Mesenteric fat pad (tissue), 1 donor: ENCODE results near the gene BSN. TPM values are rescaled to one million over a fixed set of nuclear protein-coding genes. Genes with fewer than 3 reads are reported as not detected.

Source experiments
- DNase-seq: peaks from one replicate; pipeline ENCODE4 v3.0.0-alpha.2; 2020; ENCODE audit warnings: low spot score
- total RNA-seq: library from RNA; stranded (reverse); fragmentation: NEBNext Ultra II Directional; extraction: Animal tissue kit (Norgen Biotek cat#: 25700); gene quantifications from one replicate; pipeline ENCODE4 v1.2.1, GENCODE V29; 2021
- donor health status: DM: yes; HTN: yes; CAD: no.

The BSN gene
- total RNA-seq, 1 donor from 2014 or later, result 0.16 TPM

GRCh38 chr3:49626101-49626581 is 71.9 kb downstream of the BSN start:
- no peak for DNase-seq

DNA sequence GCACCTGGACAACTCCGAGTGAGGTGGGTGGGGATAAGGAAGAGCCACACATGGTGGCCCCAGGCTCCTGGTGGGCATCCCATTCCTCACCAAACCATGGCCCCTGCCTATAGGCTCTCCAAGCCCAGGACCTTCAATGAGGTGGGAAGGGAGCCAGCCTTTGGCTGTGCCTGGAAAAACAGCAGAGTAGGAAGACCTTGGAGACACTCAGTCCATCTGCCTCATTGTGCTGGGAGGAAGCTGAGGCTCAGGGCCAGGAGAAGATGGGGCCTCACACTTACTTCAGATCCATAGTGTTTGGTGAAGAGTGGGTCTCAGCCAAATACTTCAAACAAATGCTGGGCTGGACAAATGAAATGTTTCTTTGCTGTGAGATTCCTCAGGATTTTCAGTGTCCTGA is 72.5 kb downstream of the BSN start:
- DNase-seq, result no peak

GRCh38 chr3:49627634-49628033 is 73.4 kb downstream of the BSN start:
- no peak for DNase-seq

GRCh38 chr3:49628249-49628648 is 74.0 kb downstream of the BSN start:
- no peak for DNase-seq

DNA sequence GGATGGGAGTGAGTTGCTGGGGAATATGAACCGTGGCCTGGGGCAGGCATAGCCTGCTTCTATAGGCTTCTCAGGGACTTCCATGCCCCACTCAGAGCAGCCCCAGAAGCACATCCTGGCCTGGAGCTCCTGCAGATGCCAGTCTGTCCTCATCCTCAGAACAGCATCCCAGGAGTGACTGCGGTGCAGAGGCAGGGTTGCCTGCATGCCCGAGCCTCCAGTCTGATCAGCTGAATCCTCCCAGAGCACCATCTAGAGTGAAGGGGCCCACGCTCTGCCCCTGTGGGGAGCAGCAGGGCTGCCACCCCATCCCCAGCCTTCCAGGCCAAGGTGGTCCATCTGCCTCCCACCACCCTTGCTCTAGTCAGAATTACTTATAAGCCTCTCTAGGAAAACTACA is 75.2 kb downstream of the BSN start:
- no peak for DNase-seq

DNA sequence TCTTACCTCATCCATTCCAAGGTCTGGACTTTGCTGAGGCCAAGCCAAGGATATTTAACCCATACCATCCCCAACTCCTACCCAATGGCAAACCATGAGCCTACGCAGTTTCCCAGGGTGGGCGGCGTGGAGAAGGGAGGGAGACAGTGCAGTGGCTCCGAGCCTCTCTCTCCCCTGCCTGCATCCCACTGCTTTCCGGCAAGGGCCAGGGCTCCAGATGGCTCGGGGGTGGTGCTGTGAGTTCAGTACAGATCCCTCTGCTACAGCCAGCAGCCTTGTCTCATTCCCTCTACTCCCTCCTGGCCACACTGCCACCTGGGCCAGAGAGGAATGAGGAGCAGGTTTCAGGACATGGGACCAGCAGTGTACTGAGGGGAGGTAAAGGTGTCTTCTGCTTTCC is 75.6 kb downstream of the BSN start:
- no peak for DNase-seq

DNA sequence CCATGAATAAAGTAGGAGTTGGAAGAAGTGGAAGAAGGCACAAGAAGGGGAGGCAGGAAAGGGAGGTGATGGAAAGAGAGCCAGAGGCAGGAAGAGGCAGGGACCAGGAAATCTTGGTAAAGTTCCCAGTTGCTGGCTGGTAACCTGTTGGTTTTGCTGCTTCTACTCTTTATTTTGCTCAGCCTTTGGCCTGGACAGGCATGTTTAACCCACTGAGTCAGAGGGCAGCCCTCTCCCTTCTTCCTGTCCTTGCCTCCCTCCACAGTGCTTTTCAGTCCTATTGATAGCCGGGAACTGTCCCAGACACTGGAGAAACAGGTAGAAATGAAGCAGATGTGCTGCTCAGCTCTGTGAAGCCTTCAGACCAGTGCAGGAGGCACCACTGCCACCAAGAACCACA is 76.5 kb downstream of the BSN start:
- DNase-seq, result no peak

DNA sequence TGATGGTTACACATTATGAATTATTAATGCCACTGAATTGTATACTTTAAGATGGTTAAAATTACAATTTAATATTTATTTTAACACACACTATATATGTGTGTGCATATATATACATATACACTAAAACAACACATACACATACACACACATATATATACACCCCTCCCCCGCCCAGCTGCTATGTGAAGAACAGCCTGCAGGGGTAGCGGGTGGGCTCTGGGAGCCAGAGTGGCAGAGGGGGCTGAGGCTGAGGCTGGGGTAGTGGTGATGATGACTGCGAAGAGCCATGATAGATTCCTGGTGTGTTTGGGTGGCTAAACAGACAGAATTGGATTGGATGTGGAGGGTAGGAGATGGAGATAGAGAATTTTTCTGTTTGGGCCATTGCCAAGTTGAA is 80.5 kb downstream of the BSN start:
- no peak for DNase-seq

DNA sequence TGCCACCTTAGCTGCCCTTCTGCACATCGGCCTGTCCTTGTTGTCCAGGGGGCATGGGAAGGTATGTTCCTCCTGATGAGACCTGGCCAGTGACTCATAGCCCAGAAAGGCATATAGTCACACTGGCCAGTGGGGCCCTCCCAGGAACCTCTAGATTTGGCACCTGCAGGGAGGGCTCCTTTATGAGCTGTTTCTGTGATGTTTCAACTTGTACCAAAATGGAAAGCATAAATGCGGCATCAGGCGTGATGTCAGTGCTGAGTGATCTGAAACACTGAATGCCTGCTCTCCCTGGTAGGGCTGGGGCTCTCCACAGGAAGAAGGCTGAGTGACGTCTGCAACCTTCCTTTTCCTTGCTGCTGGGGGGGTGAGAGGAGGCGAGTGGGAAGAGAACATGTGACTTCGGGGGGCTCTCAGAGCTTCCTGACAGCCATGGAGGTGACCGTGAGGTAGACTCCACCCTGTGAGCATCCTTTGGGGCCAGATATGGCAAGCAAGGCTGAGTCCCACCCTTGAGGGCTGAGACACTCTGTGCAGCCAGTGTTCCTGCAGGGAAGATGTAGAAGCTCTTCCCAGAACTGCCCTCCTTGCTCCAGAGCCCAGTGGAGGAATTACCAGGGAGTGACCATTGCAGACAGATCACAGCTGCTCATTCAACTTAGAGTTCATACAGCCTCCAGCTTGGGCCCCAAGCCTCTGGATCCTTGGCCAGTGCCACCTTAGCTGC is 82.8 kb downstream of the BSN start:
- no peak for DNase-seq

GRCh38 chr3:49638445-49638844 is 84.2 kb downstream of the BSN start:
- no peak for DNase-seq

DNA sequence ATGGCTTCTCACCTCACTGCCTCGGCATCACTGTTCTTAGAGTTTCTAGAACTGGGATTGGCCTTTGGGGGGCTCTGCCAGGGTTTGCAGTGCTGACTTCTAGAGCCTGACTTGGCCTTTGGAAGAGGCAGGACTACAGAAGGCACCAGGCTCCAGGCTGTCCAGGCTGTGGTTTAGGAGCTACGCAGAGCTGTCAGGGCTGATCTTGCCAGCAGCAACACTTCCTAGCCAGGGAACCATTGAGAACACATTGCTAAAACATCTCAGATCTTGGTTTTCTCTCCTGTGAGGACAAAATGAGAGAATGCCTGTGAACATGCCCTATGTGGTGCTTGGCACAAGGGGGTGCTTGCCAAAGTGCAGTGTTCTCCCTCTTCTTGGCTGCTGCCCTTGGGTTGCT is 85.3 kb downstream of the BSN start:
- DNase-seq, result no peak

- no peak for DNase-seq
Observed at GRCh38 chr3:49641292-49641691, 87.0 kb downstream of the BSN start.

GRCh38 chr3:49641921-49642707 is 87.8 kb downstream of the BSN start:
- no peak for DNase-seq

DNA sequence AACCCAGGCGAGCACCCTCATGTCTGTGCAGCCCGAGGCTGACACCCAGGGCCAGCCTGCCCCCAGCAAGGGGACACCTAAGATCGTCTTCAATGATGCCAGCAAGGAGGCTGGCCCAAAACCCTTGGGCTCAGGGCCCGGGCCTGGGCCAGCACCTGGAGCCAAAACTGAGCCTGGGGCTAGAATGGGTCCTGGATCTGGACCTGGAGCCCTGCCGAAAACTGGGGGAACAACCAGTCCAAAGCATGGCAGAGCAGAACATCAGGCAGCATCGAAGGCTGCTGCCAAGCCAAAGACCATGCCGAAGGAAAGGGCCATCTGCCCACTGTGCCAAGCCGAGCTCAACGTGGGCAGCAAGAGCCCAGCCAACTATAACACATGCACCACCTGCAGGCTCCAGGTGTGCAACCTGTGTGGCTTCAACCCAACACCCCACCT is 88.5 kb downstream of the BSN start:
- no peak for DNase-seq

DNA sequence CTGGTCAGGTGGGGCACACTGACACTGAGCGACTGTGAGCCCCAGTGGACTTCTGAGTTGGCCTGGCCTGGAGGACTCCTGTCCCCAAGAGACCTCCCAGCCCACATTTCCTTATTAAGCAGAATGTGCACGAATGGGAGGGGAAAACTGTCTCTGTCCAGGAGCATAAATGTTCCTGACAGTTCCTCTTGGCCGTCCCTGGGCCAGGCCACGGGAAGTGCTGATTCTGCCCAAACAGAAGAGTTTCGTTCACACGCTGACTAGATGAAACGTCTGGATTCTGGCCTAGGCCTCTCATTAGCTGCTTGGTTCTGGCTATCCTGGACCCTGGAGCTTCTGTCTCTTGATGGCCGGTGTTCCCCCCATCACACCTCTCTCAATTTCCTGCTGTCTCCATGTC is 90.4 kb downstream of the BSN start:
- DNase-seq, result no peak

- DNase-seq, result no peak
Observed at GRCh38 chr3:49646236-49646635, 92.0 kb downstream of the BSN start.

DNA sequence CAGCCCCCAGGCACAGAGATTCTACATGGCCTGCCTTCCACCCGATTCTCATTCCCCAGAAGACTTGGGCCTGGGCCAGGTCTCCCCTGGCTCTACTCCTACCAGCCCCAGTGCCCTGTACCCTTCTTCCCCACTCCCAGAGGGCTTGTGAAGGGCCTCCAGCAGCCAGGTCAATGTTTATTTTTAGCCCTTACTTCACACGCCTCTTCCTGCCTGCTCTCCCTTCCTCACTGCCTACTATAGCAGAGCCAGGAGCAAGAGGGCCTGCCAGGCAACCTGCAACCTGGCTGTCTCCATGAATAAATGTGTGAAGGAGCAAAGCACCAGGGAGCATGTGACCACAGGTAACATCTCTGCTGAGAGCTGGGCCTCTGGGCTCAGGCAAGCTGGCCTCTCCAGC is 93.5 kb downstream of the BSN start:
- no peak for DNase-seq

DNA sequence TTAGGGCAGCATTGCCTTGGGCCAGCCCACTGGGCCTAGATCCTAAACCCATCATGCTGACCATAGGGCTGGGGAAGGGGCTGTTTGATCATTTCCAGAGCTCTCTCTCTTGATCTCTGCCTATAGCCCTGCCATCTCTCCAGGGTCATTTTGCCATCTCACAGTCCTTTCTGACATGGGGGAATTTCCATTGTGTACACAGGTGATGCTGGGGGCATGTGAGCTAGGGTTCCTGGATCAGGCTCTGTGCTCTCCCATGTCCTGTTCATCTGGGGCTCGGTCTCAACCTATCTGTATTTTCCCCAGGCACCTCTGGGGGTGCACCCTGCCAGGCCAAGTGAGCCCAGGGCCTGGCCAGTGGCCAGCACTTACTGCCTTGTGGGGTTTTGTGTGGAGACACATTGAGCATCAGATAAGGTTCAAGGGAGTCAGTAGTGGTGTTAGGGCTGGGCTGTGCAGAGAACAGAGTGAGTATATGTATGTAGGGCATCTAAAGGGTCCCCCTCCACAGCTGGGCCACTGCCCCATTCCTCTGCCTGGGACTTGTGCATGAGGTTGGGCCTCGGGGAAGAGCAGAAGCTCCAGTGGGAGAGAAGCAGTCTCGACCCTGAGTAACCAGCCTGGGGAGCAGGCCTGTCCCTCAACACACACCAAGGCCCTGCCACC is 94.2 kb downstream of the BSN start:
- no peak for DNase-seq

DNA sequence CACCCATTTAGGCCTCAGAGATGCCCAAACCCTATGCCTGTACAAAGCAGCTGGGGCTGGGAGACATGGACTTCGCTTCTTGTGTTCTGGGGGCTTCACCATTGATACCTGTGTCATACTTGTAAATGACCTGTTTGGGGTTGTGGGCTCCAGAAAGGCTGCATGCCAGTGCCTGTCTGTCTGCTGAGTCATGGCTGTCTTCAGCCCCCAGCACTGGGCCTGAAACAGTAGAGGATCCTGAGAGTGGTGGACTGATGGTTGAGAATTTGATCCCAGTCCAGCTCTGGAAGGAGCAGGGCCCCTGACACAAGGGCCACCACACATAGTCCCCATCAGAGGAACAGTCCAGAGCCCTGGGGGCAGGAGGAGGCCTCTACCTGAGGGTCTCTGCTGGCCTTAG is 95.3 kb downstream of the BSN start:
- no peak for DNase-seq

GRCh38 chr3:49650177-49650576 is 95.9 kb downstream of the BSN start:
- no peak for DNase-seq

GRCh38 chr3:49650637-49651036 is 96.4 kb downstream of the BSN start:
- no peak for DNase-seq

GRCh38 chr3:49652218-49652902 is 98.1 kb downstream of the BSN start:
- no peak for DNase-seq
